CD4-positive, alpha-beta T cell treated with Interleukin-4 for 4 hours (primary cell): Measurements from ENCODE around the gene TMEM255A.

Experiments used
- DNase-seq: peaks from one replicate; pipeline ENCODE4 v3.0.0-alpha.2; 2020

Gene TMEM255A

GRCh38 chrX:120310861-120311726, at the start of gene TMEM255A:
Gene TMEM255A, minus strand, starts transcription at chrX:120311461. Its CDS starts 152 bp downstream, at chrX:120311309.
- no peak for DNase-seq

DNA sequence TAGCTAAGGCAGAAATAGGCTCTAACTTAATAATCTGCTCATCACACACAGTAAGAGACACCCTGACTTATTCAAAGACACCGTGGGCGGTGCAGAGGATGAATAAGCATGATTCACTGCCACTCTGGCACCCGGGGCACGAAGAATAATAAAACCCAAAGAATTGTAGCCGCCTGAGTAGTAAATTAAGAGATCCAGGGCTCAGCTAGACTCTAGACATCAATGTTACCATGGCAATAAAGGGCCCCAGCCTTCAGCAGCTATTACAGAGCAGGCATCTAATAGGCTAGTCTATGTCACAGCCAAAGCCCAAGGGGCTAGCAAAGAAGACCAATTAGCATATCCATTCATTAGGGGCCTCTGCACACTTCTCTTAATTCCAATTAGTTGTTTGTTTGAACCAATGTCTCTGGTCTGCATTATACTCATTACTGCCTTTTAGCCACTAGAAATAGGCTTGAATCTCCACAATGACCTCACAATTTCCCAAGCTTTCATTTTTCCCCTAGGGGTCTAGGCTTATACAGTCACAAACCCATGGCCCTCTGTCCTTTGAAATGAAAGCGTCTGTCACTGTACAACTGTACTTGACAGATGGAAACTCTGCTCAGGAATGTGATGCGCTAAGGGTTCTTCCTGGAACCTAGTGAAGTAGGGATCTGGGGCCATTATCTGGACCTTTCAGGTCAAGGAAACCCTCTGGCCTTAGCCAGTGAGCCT, 47.6 kb upstream of the TMEM255A start:
- DNase-seq: no peak

- DNase-seq: no peak
These were observed 45.9 kb upstream of the TMEM255A start for GRCh38 chrX:120357186-120357585.

DNA sequence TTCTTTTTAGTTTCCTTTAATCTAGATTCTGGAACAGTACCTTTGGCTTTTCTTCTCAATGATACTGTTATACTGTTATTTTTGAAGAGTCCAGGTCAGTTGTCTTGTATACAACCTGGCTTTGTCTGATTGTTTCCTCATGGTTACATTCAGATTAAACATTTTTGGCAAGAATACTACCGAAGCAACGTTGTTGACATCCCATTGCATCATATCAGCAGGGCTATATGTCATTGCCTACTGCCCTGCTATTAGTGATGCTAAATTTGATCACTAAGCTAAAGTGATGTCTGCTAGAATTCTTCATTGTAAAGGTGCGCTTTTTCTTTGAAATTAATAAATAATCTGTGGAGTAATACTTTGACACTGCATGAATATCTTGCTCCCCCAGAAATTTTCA, 44.8 kb upstream of the TMEM255A start:
- DNase-seq: no peak

GRCh38 chrX:120350450-120351138, 39.3 kb upstream of the TMEM255A start:
- DNase-seq: no peak

DNA sequence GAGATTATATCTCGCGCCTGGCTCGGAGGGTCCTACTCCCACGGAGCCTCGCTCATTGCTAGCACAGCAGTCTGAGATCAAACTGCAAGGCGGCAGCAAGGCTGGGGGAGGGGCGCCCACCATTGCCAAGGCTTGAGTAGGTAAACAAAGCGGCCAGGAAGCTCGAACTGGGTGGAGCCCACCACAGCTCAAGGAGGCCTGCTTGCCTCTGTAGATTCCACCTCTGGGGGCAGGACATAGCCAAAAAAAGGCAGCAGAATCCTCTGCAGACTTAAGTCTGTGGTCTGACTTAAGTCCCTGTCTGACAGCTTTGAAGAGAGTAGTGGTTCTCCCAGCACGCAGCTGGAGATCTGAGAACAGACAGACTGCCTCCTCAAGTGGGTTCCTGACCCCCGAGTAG, 33.3 kb upstream of the TMEM255A start:
- peak; percentile 14 for DNase-seq

DNA sequence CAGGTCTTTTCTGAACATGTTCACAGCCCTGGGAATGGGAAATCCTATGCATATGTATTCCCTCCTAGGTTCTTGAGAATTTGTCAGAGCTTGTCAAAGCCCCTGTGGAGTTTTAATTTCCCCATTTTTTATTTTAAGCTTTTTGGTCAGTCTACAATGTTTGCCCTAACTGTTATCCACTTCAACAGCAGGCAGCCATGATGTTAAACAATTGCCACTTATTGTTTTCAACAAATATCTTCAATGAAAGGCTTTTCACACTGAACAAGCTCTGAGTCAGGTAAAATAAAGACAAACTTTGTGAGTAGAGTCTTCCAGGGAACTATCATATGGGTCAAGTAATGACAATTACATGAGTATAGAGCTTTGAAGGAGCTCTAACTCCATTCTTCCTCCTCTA, 25.6 kb upstream of the TMEM255A start:
- DNase-seq: no peak

DNA sequence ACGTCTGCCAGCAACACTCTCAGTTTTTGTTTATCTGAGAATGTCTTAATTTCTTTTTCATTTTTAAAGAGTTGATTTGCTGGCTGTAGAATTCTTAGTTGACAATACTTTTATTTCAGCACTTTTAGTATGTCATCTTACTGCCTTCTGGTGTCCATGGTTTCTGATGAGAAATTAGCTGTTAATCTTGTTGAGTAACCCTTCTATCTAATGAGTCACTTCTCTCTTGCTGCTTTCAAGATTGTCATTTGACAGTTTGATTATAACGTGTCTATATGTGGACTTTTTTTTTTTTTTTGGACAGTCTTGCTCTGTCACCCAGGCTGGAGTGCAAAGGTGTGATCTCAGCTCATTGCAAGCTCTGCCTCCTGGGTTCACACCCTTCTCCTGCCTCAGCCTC, 24.0 kb upstream of the TMEM255A start:
- DNase-seq: no peak

GRCh38 chrX:120334603-120335002, 23.3 kb upstream of the TMEM255A start:
- no peak for DNase-seq

DNA sequence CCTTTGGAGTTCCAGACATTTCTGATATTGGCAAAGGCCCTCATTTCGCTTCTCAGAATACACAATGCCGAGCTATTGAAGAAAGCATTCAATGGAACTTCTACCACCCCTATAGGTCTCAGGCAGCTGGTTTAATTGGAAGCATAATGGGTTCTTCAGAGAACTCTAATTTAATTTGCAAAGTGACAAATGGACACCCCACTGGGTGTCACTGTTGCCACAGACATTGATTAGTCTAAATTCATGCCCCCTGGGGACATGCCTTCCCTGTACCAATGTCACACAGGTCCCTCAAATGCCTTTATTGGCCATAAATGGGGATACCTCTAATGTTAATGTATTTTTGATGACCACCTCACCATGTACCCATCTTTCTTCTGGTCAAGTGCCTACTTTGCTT, 22.9 kb upstream of the TMEM255A start:
- DNase-seq: peak; percentile 10

- DNase-seq: no peak
These were observed 21.1 kb upstream of the TMEM255A start for GRCh38 chrX:120332394-120332793.

DNA sequence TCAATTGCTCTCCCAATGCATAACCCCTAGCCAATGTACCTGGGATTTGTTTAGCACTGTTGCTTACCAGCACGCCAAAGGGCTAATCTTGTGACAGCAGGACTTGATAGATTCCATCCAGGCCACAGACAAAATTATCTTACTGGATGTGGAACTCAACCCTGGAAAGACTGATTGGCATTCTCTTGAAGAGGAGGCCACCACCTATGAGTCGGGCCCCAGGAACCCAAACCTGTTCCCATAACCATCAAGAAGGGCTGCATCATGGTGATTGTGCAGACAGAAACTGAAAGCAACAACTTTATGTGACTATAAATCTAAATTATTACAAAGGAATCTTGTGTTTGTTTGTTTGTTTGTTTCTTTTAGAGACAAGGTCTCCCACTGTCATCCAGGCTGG, 19.9 kb upstream of the TMEM255A start:
- no peak for DNase-seq

DNA sequence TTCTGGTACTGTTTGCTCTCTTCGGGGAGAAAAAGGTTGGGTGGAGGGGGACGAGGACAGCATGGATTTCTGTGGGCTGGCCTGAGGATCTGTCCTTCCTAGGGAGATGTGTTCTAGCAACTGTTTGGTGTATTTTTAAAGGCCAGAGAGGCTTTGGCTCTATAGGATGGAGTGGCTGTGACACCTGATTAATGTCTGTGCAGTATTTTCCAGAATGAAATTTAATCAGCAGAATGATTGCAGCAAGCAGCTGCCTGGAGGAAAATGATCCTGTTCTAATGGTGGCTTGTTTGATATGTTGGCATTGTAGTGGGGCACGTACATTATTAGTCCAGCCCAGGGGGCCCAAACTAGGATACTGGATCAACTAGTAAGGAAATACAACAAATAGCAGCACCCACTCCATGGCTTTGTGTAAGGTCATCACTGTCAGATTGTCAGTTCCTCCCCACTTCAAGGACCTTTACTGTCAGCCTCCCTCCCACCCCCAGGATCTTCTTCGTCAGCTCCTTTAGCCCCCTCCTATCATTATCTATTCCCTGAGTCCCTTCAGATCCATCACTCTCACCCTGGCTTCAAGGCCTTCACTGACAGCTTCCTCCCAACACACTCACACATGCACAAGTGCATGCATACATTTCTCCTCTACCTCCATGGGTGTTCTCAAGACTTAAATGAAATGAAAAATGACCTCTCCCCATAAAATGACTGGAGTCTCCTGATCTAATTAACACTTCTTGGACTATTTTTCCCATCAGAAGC, 10.4 kb upstream of the TMEM255A start:
- DNase-seq: no peak

DNA sequence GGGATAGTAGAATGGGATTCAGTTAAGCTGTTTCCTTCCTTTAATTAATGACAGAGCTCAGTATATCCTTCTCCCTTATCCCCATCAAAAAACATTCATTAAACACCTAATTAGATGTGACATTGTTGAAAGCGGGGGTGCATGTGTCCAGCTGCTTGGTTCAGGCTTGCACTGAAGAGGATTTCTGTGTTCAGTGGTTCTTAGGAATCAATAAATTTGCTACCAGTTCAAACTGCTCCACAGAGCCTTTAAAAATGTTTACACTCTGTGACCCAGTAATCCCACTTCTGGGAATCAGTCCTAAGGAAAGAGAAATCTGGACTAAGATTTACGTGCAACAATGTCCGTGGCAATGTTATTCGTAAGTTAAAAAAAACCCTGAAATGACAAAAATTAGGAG, 7.2 kb upstream of the TMEM255A start:
- no peak for DNase-seq

DNA sequence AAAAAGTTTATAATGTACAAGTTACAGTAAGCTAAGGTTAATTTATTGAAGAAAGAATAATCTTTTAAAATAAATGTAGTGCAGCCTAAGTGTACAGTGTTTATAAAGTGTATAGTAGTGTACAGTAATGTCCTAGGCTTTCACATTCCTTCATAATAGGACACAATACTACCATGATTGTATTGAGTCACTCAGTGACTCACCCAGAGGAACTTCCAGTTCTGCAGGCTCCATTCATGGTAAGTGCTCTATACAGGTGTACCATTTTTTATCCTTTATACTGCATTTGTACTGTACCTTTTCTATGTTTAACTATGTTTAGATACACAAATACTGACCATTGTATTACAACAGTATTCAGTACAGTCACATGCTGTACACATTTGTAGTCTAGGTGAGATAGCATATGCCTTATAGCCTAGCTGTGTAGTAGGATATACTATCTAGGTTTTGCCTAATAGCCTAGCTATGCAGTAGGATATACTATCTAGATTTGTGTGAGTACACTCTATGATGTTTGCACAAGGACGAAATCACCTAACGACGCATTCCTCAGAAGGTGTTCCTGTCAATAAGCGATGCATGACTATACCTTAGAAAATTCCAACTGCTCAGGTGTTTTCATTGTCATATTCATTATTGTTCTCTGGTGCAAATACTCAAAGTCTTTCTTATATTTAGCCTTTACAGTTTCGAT, 5.5 kb upstream of the TMEM255A start:
- no peak for DNase-seq

GRCh38 chrX:120315776-120316175, 4.5 kb upstream of the TMEM255A start:
- no peak for DNase-seq

DNA sequence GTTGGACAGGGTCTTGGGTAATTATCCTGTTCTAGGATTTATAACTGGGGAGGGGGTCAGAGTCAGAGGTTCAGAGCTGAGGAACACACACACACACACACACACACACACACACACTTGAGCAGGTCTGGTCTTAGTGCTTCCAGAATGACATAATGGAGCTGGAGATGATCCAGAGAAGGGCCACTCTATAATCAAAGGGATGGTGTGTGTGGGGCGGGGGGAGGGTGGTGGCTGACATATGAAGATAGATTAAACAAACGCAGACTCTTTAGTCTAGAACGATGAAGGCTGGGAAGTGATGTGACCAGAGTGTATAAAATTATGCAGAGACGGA, 434 bp upstream of the TMEM255A start:
- no peak for DNase-seq

DNA sequence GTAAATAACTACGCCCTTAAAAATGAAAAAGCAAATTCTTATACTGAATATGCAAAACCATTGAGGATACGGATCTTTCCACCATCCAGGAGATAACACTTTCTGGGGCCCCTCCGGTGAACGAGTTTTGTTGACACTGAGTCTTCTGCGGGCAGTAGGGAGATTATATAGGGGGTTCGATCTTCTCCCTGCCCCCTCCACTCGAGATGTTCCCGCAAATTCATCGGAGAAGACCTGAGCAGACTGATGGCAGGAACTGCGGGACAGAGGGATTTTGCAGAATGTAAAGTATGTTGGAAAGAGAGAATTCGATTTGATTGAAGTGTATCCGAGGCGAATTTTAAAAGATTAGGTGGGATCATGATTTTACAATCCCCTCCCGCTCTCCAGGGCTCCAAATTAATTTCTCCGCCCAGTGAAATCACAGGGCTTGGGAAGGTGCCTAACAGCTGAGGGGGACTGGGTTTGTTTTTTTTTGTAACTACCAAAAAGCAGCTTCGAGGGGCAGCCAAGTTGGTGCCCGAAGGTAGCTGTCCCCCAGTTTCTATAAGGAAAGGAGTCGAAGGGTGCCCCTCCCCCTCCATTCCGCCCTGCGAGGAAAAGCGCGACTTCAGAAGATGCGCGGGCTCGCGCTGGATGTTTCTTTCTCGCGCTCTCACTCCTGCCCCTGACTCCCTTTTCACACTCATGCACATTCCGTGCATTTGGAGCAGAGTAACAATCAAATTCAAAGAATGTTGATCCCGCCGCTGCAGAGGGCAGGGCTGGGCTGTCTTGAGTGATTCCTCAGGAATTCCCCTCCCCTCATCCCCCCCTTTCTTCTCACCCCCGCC, 1.2 kb downstream of the TMEM255A start:
- no peak for DNase-seq

DNA sequence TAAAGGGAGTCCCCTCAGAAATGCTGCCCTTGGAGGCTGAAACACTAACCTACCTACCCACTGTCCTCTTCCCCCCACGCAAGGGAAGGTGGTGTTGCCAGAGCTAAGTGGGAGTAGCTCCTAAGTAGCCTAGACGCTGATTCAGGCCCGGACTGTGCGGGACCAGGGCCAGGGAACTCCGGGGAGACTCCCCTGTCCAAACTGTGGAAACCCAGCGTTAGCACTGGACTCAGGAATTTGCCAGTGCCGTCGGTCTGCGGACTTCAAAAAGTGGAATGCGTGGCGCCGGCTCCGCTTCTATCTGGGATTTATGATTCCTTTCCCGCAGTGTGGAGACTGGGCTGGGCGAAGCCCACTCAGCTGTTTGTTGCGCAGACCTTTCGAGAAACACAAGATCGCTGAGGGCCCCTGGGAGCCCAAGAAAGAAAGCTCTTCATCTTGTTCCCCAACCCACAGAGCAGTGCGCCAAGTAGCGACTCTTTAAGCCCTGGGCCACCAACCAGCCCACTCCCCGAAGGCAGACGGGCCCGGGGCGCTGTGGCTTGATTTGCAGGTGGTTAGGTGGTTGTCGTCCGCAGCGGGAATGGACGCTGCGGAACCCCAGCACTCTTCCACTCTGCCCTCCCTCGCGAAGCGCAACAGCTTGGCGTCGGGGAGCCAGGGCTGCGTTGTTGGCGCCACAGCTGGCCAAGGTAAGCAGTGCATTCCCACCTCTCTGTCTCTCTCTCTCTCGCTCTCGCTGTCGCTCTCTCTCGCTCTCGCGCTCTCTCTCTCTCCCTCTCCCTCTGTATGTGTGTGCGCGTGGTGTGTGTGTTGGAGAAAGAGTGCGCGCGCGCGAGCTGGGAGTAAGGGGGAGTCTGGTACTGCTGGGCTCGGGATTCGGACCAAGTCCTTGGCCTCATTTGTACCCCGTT, 2.0 kb downstream of the TMEM255A start:
- DNase-seq: peak; percentile 82

DNA sequence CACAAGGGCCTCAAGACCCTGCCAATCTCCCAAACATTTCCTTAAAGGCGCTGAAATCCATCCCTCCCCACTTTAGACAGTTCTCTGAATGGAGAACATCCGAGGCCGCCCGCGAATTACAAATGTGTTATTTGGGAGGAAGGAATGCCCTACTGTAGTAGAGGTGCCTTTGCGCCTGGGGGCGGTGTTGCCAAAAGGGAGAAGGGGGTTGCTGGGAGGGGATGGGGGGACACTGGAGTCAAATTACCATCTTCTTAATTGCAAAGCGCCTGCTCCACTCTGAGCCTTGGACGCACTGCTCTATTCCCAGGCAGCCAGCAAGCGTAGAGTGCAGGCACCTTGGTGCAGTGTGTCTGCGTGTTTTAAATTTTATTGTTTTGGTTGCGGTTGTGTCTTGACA, 2.7 kb downstream of the TMEM255A start:
- DNase-seq: no peak
